GM12878 (cell line): ENCODE data around the gene CTNNA3. TPM values are rescaled to one million over a fixed set of nuclear protein-coding genes. Genes with fewer than 3 reads are reported as not detected.

Source experiments
- ATAC-seq: fragments of 200-7000 bp; cut with Tn5 transposase; 3 replicates; pipeline ENCODE4 v1.9.1; 2020; ENCODE audit warnings: mild to moderate bottlenecking, moderate library complexity
- BruUV-seq: library from RNA; stranded (reverse); fragments of 400-500 nt; replicated peaks from 2 replicates; lab custom pipeline; 2021; lab: Mats Ljungman, UMichigan
- CTCF ChIA-PET: fragments of 300-600 bp; sonication (Branson Sonifier 250); formaldehyde crosslinking; extraction: SDS; loops from one replicate; lab custom pipeline; 2021; ENCODE audit warnings: inconsistent platforms; lab: Yijun Ruan, JAX
- POLR2A ChIA-PET: fragments of 350-600 bp; formaldehyde crosslinking; extraction: SDS; loops from one replicate; lab custom pipeline; 2021; ENCODE audit warnings: inconsistent platforms; lab: Charles Lee
- RAD21 ChIA-PET: fragments of 300-600 bp; sonication (Branson Sonifier 250); formaldehyde crosslinking; loops from one replicate; lab custom pipeline; 2023; ENCODE audit warnings: antibody characterized with exemption; ENCODE audit not compliant: unreplicated experiment; lab: Charles Lee
- SMC1A ChIA-PET: fragments of 300-600 bp; sonication (Branson Sonifier 250); formaldehyde crosslinking; loops from one replicate; lab custom pipeline; 2023; ENCODE audit not compliant: unreplicated experiment, uncharacterized antibody; lab: Charles Lee
- DNase-seq: peaks from one replicate; pipeline ENCODE4 v3.0.0-alpha.2; 2011; ENCODE audit warnings: low read depth, low spot score
- FAIRE-seq: peaks from 3 replicates; lab custom pipeline; 2011; peaks lifted over from hg19 to GRCh38; lab: Jason Lieb, UNC
- H2AFZ ChIP-seq: 2 replicates; pipeline ENCODE4 v1.6.0; 2011; ENCODE audit warnings: low read depth, low read length, control low read depth; ENCODE audit not compliant: control insufficient read depth
- H3K27ac ChIP-seq: 2 replicates; pipeline ENCODE4 v1.5.1; 2011; ENCODE audit warnings: control low read depth; ENCODE audit not compliant: control insufficient read depth, insufficient read depth
- H3K27me3 ChIP-seq, 2 experiments: replicated peaks in 1 of 2; 2 replicates each; pipeline versions ENCODE4 v1.6.0 to v1.6.1; 2011; ENCODE audit warnings: low read length in 1 of 2; ENCODE audit not compliant: control insufficient read depth in 2 of 2, insufficient read depth in 2 of 2
- H3K36me3 ChIP-seq, 2 experiments: 2 replicates each; pipeline ENCODE4 v1.5.1; 2011; ENCODE audit warnings: low read length in 1 of 2; ENCODE audit not compliant: control insufficient read depth in 2 of 2, insufficient read depth in 2 of 2
- H3K4me1 ChIP-seq: 2 replicates; pipeline ENCODE4 v1.6.1; 2011; ENCODE audit warnings: mild to moderate bottlenecking, low read length, moderate library complexity, mixed read lengths; ENCODE audit not compliant: control insufficient read depth, insufficient read depth
- H3K4me2 ChIP-seq: 2 replicates; pipeline ENCODE4 v1.6.0; 2011; ENCODE audit warnings: control low read depth; ENCODE audit not compliant: control insufficient read depth, insufficient read depth
- H3K4me3 ChIP-seq: fragments of 200-600 bp; sonication (generic); 2 replicates; pipeline ENCODE4 v1.5.1; 2016
- H3K79me2 ChIP-seq: 2 replicates; pipeline ENCODE4 v1.6.0; 2011; ENCODE audit warnings: low read length; ENCODE audit not compliant: control insufficient read depth, insufficient read depth
- H3K9ac ChIP-seq: 2 replicates; pipeline ENCODE4 v1.8.0; 2011; ENCODE audit warnings: low read length, control low read depth, mixed read lengths; ENCODE audit not compliant: control insufficient read depth, insufficient read depth
- H3K9me3 ChIP-seq: replicated peaks from 3 replicates; pipeline ENCODE4 v1.5.1; 2011; ENCODE audit warnings: mild to moderate bottlenecking, low read length; ENCODE audit not compliant: control insufficient read depth, insufficient read depth
- H4K20me1 ChIP-seq: 2 replicates; pipeline ENCODE4 v1.6.0; 2011; ENCODE audit not compliant: control insufficient read depth, insufficient read depth
- CEBPZ ChIP-seq: fragments of 150-350 bp; IDR thresholded peaks from 2 replicates; pipeline ENCODE4 v1.6.1; 2016; ENCODE audit warnings: low read depth, low read length
- IKZF2 ChIP-seq, 2 experiments: fragments of 450-650 bp; IDR thresholded peaks; 2 replicates each; pipeline ENCODE4 v1.6.1; 2017; ENCODE audit warnings: mild to moderate bottlenecking in 2 of 2, moderate library complexity in 2 of 2
- SPI1 ChIP-seq: IDR thresholded peaks from 2 replicates; pipeline ENCODE4 v1.6.1; 2011; ENCODE audit warnings: low read depth, mild to moderate bottlenecking, low read length, moderate library complexity, borderline replicate concordance; ENCODE audit not compliant: insufficient read depth
- TCF12 ChIP-seq: IDR thresholded peaks from 2 replicates; pipeline ENCODE4 v1.6.1; 2011; ENCODE audit warnings: low read depth, mild to moderate bottlenecking, low read length
- in situ Hi-C: fragments of 300-500 bp; cut with MboI; formaldehyde crosslinking; loops from 9 replicates; pipeline ENCODE4 v1.14.3; 2018; ENCODE audit warnings: mixed read lengths
- intact Hi-C: fragments of 100-400 bp; cut with micrococcal nuclease; formaldehyde crosslinking; loops from one replicate; pipeline ENCODE4 v1.14.2; 2022; ENCODE audit not compliant: unreplicated experiment
- polyA plus RNA-seq, 11 experiments: library from polyadenylated mRNA; depleted of rRNA in 4 of 11; unstranded in 6 of 11; stranded (reverse) in 5 of 11; fragments of >200 nt; fragmentation: Nextera tagmentation in 4 of 11; fragmentation: Illumina TruSeq in 1 of 11; extraction: Ambion mirVana in 4 of 11; extraction: Trizol in 1 of 11; gene quantifications; 1 replicate in 1 of 11; 2 replicates in 10 of 11; pipeline versions ENCODE4 v1.2.1 to v1.2.3, GENCODE V29; 2011 to 2016; ENCODE audit warnings: inconsistent platforms in 2 of 11, missing spikeins in 2 of 11, low read depth in 1 of 11
- total RNA-seq, 4 experiments: library from RNA; depleted of rRNA in 3 of 4; stranded (reverse); fragments of >200 nt in 3 of 4; fragmentation: Illumina TruSeq in 1 of 4; extraction: Trizol in 1 of 4; gene quantifications; 2 replicates each; pipeline versions ENCODE4 v1.2.1 to v1.2.3, GENCODE V29; 2013 to 2021

Gene CTNNA3
- total and polyA plus RNA-seq, 10 of the 15 experiments (the other 5 are each of a cell fraction or from before 2014, with no cell fraction given): under 0.01 to 4.5 (median 0.22) TPM; not detected in 2

- no peak for TF ChIP-seq CEBPZ
- TF ChIP-seq SPI1: no peak
Observed at GRCh38 chr10:66501356-66501755, 1194.6 kb downstream of the CTNNA3 start (continued).

GRCh38 chr10:66483966-66484365 is 1212.0 kb downstream of the CTNNA3 start:
- DNase-seq: no peak
- no peak for FAIRE-seq
- Histone ChIP-seq H3K27me3 (no peaks in the 10 kb centered on the region), H3K36me3 (no peaks in the 10 kb centered on the region), H2AFZ (no peak overlapping the region), H3K4me2 (no peak overlapping the region), H3K9ac (no peak overlapping the region), H4K20me1 (no peaks in the 10 kb centered on the region), H3K4me1 (no peaks in the 10 kb centered on the region), H3K79me2 (no peaks in the 10 kb centered on the region), H3K4me3 (no peak overlapping the region), H3K27ac (no peak overlapping the region), H3K9me3 (no peaks in the 10 kb centered on the region)
- ChIA-PET SMC1A (no interaction called here), POLR2A (no interaction called here), CTCF (interaction anchor here (0.8 kb wide), 1 partner anchor 12 kb away, joined by 3 read pairs; no protein-coding TSS in a partner anchor), RAD21 (no interaction called here)
- no TSS peak for BruUV-seq
- no peak for TF ChIP-seq IKZF2 (IDR thresholded peaks at IDR 0.05)
- TF ChIP-seq TCF12: no peak
- intact Hi-C loops (no loop called here), in situ Hi-C loops (no loop called here)
- no peak for ATAC-seq
